HL-60/S4 treated with retinoic acid at 250 ng/mL for 4 days and 3 days (cell line): ENCODE results near the gene STON2.

ENCODE experiments used
- in situ Hi-C: fragments of 300-500 bp; cut with MboI; formaldehyde crosslinking; loops from 2 replicates; pipeline ENCODE4 v1.7.0; 2022; ENCODE audit warnings: low sequenced_read_pairs

STON2 gene

GRCh38 chr14:81305065-81305464 is 95.1 kb downstream of the STON2 start:
- in situ Hi-C loops: no loop called here

GRCh38 chr14:81303258-81303935 is 96.7 kb downstream of the STON2 start:
- in situ Hi-C loops: no loop called here

- in situ Hi-C loops: no loop called here
Observed at GRCh38 chr14:81302638-81303037, 97.5 kb downstream of the STON2 start.

GRCh38 chr14:81301813-81302212 is 98.3 kb downstream of the STON2 start:
- in situ Hi-C loops: no loop called here

GRCh38 chr14:81301371-81301770 is 98.8 kb downstream of the STON2 start:
- in situ Hi-C loops: no loop called here

GRCh38 chr14:81298911-81299310 is 101.2 kb downstream of the STON2 start:
- in situ Hi-C loops: no loop called here

- in situ Hi-C loops: no loop called here
Observed at GRCh38 chr14:81298122-81298521, 102.0 kb downstream of the STON2 start.

- in situ Hi-C loops: no loop called here
Observed at GRCh38 chr14:81295958-81296923, 103.9 kb downstream of the STON2 start.

- in situ Hi-C loops: no loop called here
Observed at GRCh38 chr14:81289516-81289915, 110.6 kb downstream of the STON2 start.

GRCh38 chr14:81286574-81287370 is 113.4 kb downstream of the STON2 start:
- in situ Hi-C loops: no loop called here

- in situ Hi-C loops: no loop called here
Observed at GRCh38 chr14:81285245-81285644, 114.9 kb downstream of the STON2 start.

- in situ Hi-C loops: no loop called here
Observed at GRCh38 chr14:81281332-81281731, 118.8 kb downstream of the STON2 start.

GRCh38 chr14:81280136-81280791 is 119.9 kb downstream of the STON2 start:
- in situ Hi-C loops: no loop called here

GRCh38 chr14:81277096-81277495 is 123.0 kb downstream of the STON2 start:
- in situ Hi-C loops: loop anchor here (10.0 kb wide), 1 partner anchor 168 kb away; no protein-coding TSS in a partner anchor

- in situ Hi-C loops: loop anchor here (10.0 kb wide), 1 partner anchor 168 kb away; no protein-coding TSS in a partner anchor
Observed at GRCh38 chr14:81276073-81277069, 123.8 kb downstream of the STON2 start.

GRCh38 chr14:81275305-81276072 is 124.6 kb downstream of the STON2 start:
- in situ Hi-C loops: loop anchor here (10.0 kb wide), 1 partner anchor 169 kb away; no protein-coding TSS in a partner anchor

- in situ Hi-C loops: loop anchor here (10.0 kb wide), 1 partner anchor 171 kb away; no protein-coding TSS in a partner anchor
Observed at GRCh38 chr14:81273961-81274575, 126.1 kb downstream of the STON2 start.

GRCh38 chr14:81273521-81273920 is 126.6 kb downstream of the STON2 start:
- in situ Hi-C loops: loop anchor here (10.0 kb wide), 1 partner anchor 171 kb away; no protein-coding TSS in a partner anchor
